ENCODE data around the gene TPSD1. TPM values are rescaled to one million over a fixed set of nuclear protein-coding genes. Genes with fewer than 3 reads are reported as not detected.
"Not testable (repeated sequence)": the region's sequence is repeated elsewhere in the genome, so short reads cannot be mapped to it uniquely, and the experiment has no call there.

The TPSD1 gene
- polyA plus RNA-seq (2012; ENCODE audit: low read depth, missing spikeins), result not detected

- FAIRE-seq; DNase-seq (ENCODE audit: insufficient read length, low spot score): not testable (repeated sequence)
These were observed at the start of gene TPSD1 for GRCh38 chr16:1255276-1256122. TSS of gene TPSD1 (plus strand) at chr16:1256069. CDS start at chr16:1256281, 212 bp downstream.

- DNase-seq (ENCODE audit: insufficient read length, low spot score), result no peak
- FAIRE-seq, result no peak
- TF ChIP-seq POLR2A (IDR thresholded peaks at IDR 0.05; ENCODE audit: low read depth, low read length) (no peak), TAF1 (IDR thresholded peaks at IDR 0.05; ENCODE audit: low read depth, low read length) (no peak), POU2F2 (IDR thresholded peaks at IDR 0.05; ENCODE audit: low read depth, low read length) (no peak), PAX5 (IDR thresholded peaks at IDR 0.05; ENCODE audit: insufficient read depth, low read length, severe bottlenecking) (no peak), POLR2AphosphoS5 (IDR thresholded peaks at IDR 0.05; ENCODE audit: low read depth, low read length) (no peak), SPI1 (IDR thresholded peaks at IDR 0.05; ENCODE audit: low read depth, low read length) (no peak)
These were observed 49.5 kb upstream of the TPSD1 start for GRCh38 chr16:1206326-1206725.

- DNase-seq (ENCODE audit: insufficient read length, low spot score) (no peak), FAIRE-seq (no peak)
- TF ChIP-seq POLR2AphosphoS5 (IDR thresholded peaks at IDR 0.05; ENCODE audit: low read depth, low read length) (no peak), PAX5 (IDR thresholded peaks at IDR 0.05; ENCODE audit: insufficient read depth, low read length, severe bottlenecking) (no peak), TAF1 (IDR thresholded peaks at IDR 0.05; ENCODE audit: low read depth, low read length) (no peak), POLR2A (IDR thresholded peaks at IDR 0.05; ENCODE audit: low read depth, low read length) (no peak), POU2F2 (IDR thresholded peaks at IDR 0.05; ENCODE audit: low read depth, low read length) (no peak), SPI1 (IDR thresholded peaks at IDR 0.05; ENCODE audit: low read depth, low read length) (no peak)
These were observed 49.1 kb upstream of the TPSD1 start for GRCh38 chr16:1206786-1207185.

GRCh38 chr16:1208239-1208830, 47.5 kb upstream of the TPSD1 start:
- DNase-seq (ENCODE audit: insufficient read length, low spot score), result no peak
- FAIRE-seq, result no peak
- TF ChIP-seq POU2F2 (IDR thresholded peaks at IDR 0.05; ENCODE audit: low read depth, low read length) (no peak), TAF1 (IDR thresholded peaks at IDR 0.05; ENCODE audit: low read depth, low read length) (no peak), SPI1 (IDR thresholded peaks at IDR 0.05; ENCODE audit: low read depth, low read length) (no peak), POLR2AphosphoS5 (IDR thresholded peaks at IDR 0.05; ENCODE audit: low read depth, low read length) (no peak), PAX5 (IDR thresholded peaks at IDR 0.05; ENCODE audit: insufficient read depth, low read length, severe bottlenecking) (no peak), POLR2A (IDR thresholded peaks at IDR 0.05; ENCODE audit: low read depth, low read length) (no peak)

GRCh38 chr16:1209081-1209480, 46.8 kb upstream of the TPSD1 start:
- no peak for FAIRE-seq
- TF ChIP-seq SPI1 (IDR thresholded peaks at IDR 0.05; ENCODE audit: low read depth, low read length), result no peak
- no peak for TF ChIP-seq POLR2A (IDR thresholded peaks at IDR 0.05; ENCODE audit: low read depth, low read length)
- no peak for DNase-seq (ENCODE audit: insufficient read length, low spot score)

- TF ChIP-seq PAX5 (IDR thresholded peaks at IDR 0.05; ENCODE audit: insufficient read depth, low read length, severe bottlenecking) (no peak), POLR2A (IDR thresholded peaks at IDR 0.05; ENCODE audit: low read depth, low read length) (no peak), POLR2AphosphoS5 (IDR thresholded peaks at IDR 0.05; ENCODE audit: low read depth, low read length) (no peak)
- DNase-seq (ENCODE audit: insufficient read length, low spot score), result no peak
- no peak for FAIRE-seq
These were observed 45.4 kb upstream of the TPSD1 start for GRCh38 chr16:1210461-1210860.

- no peak for FAIRE-seq
- TF ChIP-seq TAF1 (IDR thresholded peaks at IDR 0.05; ENCODE audit: low read depth, low read length) (no peak), PAX5 (IDR thresholded peaks at IDR 0.05; ENCODE audit: insufficient read depth, low read length, severe bottlenecking) (no peak), POLR2A (IDR thresholded peaks at IDR 0.05; ENCODE audit: low read depth, low read length) (no peak), SPI1 (IDR thresholded peaks at IDR 0.05; ENCODE audit: low read depth, low read length) (no peak), POLR2AphosphoS5 (IDR thresholded peaks at IDR 0.05; ENCODE audit: low read depth, low read length) (no peak)
These were observed 44.2 kb upstream of the TPSD1 start for GRCh38 chr16:1211451-1212268.

GRCh38 chr16:1212616-1213194, 43.2 kb upstream of the TPSD1 start:
- FAIRE-seq, result no peak
- no peak for TF ChIP-seq PAX5 (IDR thresholded peaks at IDR 0.05; ENCODE audit: insufficient read depth, low read length, severe bottlenecking)
- TF ChIP-seq SPI1 (IDR thresholded peaks at IDR 0.05; ENCODE audit: low read depth, low read length), result no peak
- TF ChIP-seq POLR2A (IDR thresholded peaks at IDR 0.05; ENCODE audit: low read depth, low read length), result no peak
- no peak for TF ChIP-seq POLR2AphosphoS5 (IDR thresholded peaks at IDR 0.05; ENCODE audit: low read depth, low read length)
- TF ChIP-seq TAF1 (IDR thresholded peaks at IDR 0.05; ENCODE audit: low read depth, low read length), result no peak
- no peak for TF ChIP-seq POU2F2 (IDR thresholded peaks at IDR 0.05; ENCODE audit: low read depth, low read length)
- no peak for DNase-seq (ENCODE audit: insufficient read length, low spot score)

More at GRCh38 chr16:1211451-1212268, 44.2 kb upstream of the TPSD1 start:
- DNase-seq (ENCODE audit: insufficient read length, low spot score), result no peak

GRCh38 chr16:1213231-1213630, 42.6 kb upstream of the TPSD1 start:
- no peak for FAIRE-seq
- TF ChIP-seq PAX5 (IDR thresholded peaks at IDR 0.05; ENCODE audit: insufficient read depth, low read length, severe bottlenecking) (no peak), POLR2A (IDR thresholded peaks at IDR 0.05; ENCODE audit: low read depth, low read length) (no peak)
- no peak for DNase-seq (ENCODE audit: insufficient read length, low spot score)
